Fibroblast of lung (primary cell): Measurements from ENCODE around the gene LRG1. TPM values are rescaled to one million over a fixed set of nuclear protein-coding genes. Genes with fewer than 3 reads are reported as not detected.

Source experiments
- DNase-seq, 2 donors: peaks; one replicate each; pipeline versions ENCODE4 v3.0.0 to v3.0.0-alpha.2; 2010; ENCODE audit warnings: low read depth in 2 of 2
- H2AFZ ChIP-seq: 2 replicates; pipeline ENCODE4 v1.5.1; 2012; ENCODE audit warnings: low read length, control low read depth, inconsistent platforms
- H3K27ac ChIP-seq: 2 replicates; pipeline ENCODE4 v1.5.1; 2011; ENCODE audit warnings: low read length, control low read depth; ENCODE audit not compliant: insufficient read depth
- H3K27me3 ChIP-seq: 2 replicates; pipeline ENCODE4 v1.5.1; 2011; ENCODE audit warnings: mild to moderate bottlenecking, low read length; ENCODE audit not compliant: control insufficient read depth, insufficient read depth
- H3K36me3 ChIP-seq: 2 replicates; pipeline ENCODE4 v1.5.1; 2011; ENCODE audit warnings: low read length; ENCODE audit not compliant: control insufficient read depth, insufficient read depth
- H3K4me1 ChIP-seq: 2 replicates; pipeline ENCODE4 v1.5.1; 2011; ENCODE audit warnings: low read length; ENCODE audit not compliant: control insufficient read depth, insufficient read depth; ENCODE audit errors: extremely low read depth
- H3K4me2 ChIP-seq: 2 replicates; pipeline ENCODE4 v1.5.1; 2011; ENCODE audit warnings: low read length, control low read depth; ENCODE audit not compliant: insufficient read depth; ENCODE audit errors: extremely low read depth
- H3K4me3 ChIP-seq, 4 experiments: fragments of 200-600 bp in 1 of 4; sonication (generic) in 1 of 4; replicated peaks in 1 of 4; 2 replicates each; pipeline ENCODE4 v1.5.1; 2011 to 2016; ENCODE audit warnings: low read length in 4 of 4, low read depth in 3 of 4, mild to moderate bottlenecking in 3 of 4, control low read depth in 2 of 4, inconsistent platforms in 1 of 4, mixed read lengths in 1 of 4; ENCODE audit not compliant: insufficient read depth in 1 of 4; ENCODE audit errors: control extremely low read depth in 1 of 4
- H3K79me2 ChIP-seq: 2 replicates; pipeline ENCODE4 v1.5.1; 2012; ENCODE audit warnings: mild to moderate bottlenecking, low read length, inconsistent platforms; ENCODE audit not compliant: control insufficient read depth, insufficient read depth
- H3K9ac ChIP-seq: 2 replicates; pipeline ENCODE4 v1.5.1; 2011; ENCODE audit warnings: mild to moderate bottlenecking, low read length, control low read depth; ENCODE audit not compliant: insufficient read depth
- H3K9me3 ChIP-seq: 2 replicates; pipeline ENCODE4 v1.5.1; 2012; ENCODE audit warnings: low read depth, low read length; ENCODE audit not compliant: control insufficient read depth, insufficient read depth
- H4K20me1 ChIP-seq: 2 replicates; pipeline ENCODE4 v1.5.1; 2011; ENCODE audit warnings: low read length; ENCODE audit not compliant: control insufficient read depth, insufficient read depth; ENCODE audit errors: extremely low read depth
- EZH2 ChIP-seq: IDR thresholded peaks from 2 replicates; pipeline ENCODE4 v1.5.1; 2012; ENCODE audit warnings: low read length, control low read depth, mild to moderate bottlenecking; ENCODE audit errors: missing control alignments
- polyA plus RNA-seq, 2 donors: library from polyadenylated mRNA; depleted of rRNA in 1 of 2; stranded (reverse) in 1 of 2; unstranded in 1 of 2; fragments of >200 nt; gene quantifications; 2 replicates each; pipeline ENCODE4 v1.2.1, GENCODE V29; 2011 to 2012; ENCODE audit warnings: missing spikeins in 1 of 2
- total RNA-seq: library from RNA; depleted of rRNA; stranded (reverse); fragments of >200 nt; gene quantifications from 2 replicates; pipeline ENCODE4 v1.2.1, GENCODE V29; 2014
- TF ChIP-seq, protein P1 (sequence below), 2 donors: IDR thresholded peaks in 1 of 2; conservative IDR thresholded peaks in 1 of 2; 1 replicate in 1 of 2; 2 replicates in 1 of 2; pipeline ENCODE4 v1.5.1; 2011 to 2012; ENCODE audit warnings: low read length in 2 of 2, control low read depth in 1 of 2, inconsistent platforms in 1 of 2, low read depth in 1 of 2, mild to moderate bottlenecking in 1 of 2

The LRG1 gene
- total and polyA plus RNA-seq, 2 donors (not counting 1 experiment from before 2014, with no cell fraction given): 0.10 TPM; not detected in 1

DNA sequence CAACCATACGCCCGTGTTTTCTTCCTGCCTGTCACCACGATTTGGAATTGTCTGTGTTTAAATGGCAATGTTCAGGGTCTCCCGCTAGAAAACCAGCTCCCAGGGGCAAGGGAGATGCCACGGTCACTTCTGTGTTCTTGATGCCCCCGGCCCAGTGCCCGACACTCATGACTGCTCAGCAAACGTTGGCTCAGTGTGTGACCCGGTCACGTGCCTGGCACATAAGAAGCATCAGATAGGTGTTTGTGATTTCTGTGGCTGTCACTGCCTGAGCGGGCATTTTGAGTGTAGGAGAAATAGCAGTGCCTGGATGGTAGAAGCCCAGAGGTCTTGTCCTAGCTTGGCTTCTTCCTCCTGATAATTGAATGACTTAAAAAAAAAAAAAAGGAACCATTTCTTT is 52.3 kb downstream of the LRG1 start:
- Histone ChIP-seq H4K20me1 (no peaks in the 10 kb centered on the region), H3K9ac (no peak overlapping the region), H3K36me3 (peaks cover 26% of the 10 kb centered on the region), H3K9me3 (no peaks in the 10 kb centered on the region), H3K4me2 (no peak overlapping the region), H3K27me3 (no peaks in the 10 kb centered on the region), H2AFZ (no peak overlapping the region), H3K4me1 (no peaks in the 10 kb centered on the region), H3K79me2 (no peaks in the 10 kb centered on the region), H3K27ac (no peak overlapping the region), H3K4me3 (no peak overlapping the region)
- DNase-seq: no peak
- TF ChIP-seq, protein P1, sequence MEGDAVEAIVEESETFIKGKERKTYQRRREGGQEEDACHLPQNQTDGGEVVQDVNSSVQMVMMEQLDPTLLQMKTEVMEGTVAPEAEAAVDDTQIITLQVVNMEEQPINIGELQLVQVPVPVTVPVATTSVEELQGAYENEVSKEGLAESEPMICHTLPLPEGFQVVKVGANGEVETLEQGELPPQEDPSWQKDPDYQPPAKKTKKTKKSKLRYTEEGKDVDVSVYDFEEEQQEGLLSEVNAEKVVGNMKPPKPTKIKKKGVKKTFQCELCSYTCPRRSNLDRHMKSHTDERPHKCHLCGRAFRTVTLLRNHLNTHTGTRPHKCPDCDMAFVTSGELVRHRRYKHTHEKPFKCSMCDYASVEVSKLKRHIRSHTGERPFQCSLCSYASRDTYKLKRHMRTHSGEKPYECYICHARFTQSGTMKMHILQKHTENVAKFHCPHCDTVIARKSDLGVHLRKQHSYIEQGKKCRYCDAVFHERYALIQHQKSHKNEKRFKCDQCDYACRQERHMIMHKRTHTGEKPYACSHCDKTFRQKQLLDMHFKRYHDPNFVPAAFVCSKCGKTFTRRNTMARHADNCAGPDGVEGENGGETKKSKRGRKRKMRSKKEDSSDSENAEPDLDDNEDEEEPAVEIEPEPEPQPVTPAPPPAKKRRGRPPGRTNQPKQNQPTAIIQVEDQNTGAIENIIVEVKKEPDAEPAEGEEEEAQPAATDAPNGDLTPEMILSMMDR (conservative IDR thresholded peaks at IDR 0.05 in 1 of 2, IDR thresholded peaks at IDR 0.05 in 1 of 2; ENCODE audit: low read depth in 1 of 2, low read length in 2 of 2): no peak
- TF ChIP-seq EZH2: no peak

Other genes starting within 250 kb of the LRG1 start
- gene TMIGD2, start 237.6 kb downstream of the LRG1 start, total RNA-seq: not detected in 2 replicates
- gene TMIGD2, start 237.6 kb downstream of the LRG1 start, polyA plus RNA-seq: not detected in 2 replicates
- gene FSD1, start 235.4 kb downstream of the LRG1 start, total RNA-seq: 8.7 and 10.1 TPM in 2 replicates
- gene FSD1, start 235.4 kb downstream of the LRG1 start, polyA plus RNA-seq: 4.6 and 7.1 TPM in 2 replicates
- gene STAP2, start 201.2 kb downstream of the LRG1 start, total RNA-seq: 4.4 and 4.8 TPM in 2 replicates
- gene STAP2, start 201.2 kb downstream of the LRG1 start, polyA plus RNA-seq: 1.7 and 2.2 TPM in 2 replicates
- gene MPND, start 196.5 kb downstream of the LRG1 start, total RNA-seq: 6.4 and 7.1 TPM in 2 replicates
- 2.7 and 3.8 TPM in 2 replicates for gene MPND, start 196.5 kb downstream of the LRG1 start, polyA plus RNA-seq
- gene SH3GL1, start 139.5 kb downstream of the LRG1 start, total RNA-seq: 20.3 and 23.9 TPM in 2 replicates
- gene SH3GL1, start 139.5 kb downstream of the LRG1 start, polyA plus RNA-seq: 44.9 and 58.7 TPM in 2 replicates
- 3.9 and 5.9 TPM in 2 replicates for gene CHAF1A, start 137.4 kb downstream of the LRG1 start, total RNA-seq
- gene CHAF1A, start 137.4 kb downstream of the LRG1 start, polyA plus RNA-seq: 5.9 and 15.4 TPM in 2 replicates
- gene UBXN6, start 82.2 kb downstream of the LRG1 start, total RNA-seq: 98.9 and 114 TPM in 2 replicates
- 49.1 and 53.3 TPM in 2 replicates for gene UBXN6, start 82.2 kb downstream of the LRG1 start, polyA plus RNA-seq
- gene HDGFL2, start 67.7 kb downstream of the LRG1 start, total RNA-seq: 47.8 and 51.2 TPM in 2 replicates
- 19.5 and 23.6 TPM in 2 replicates for gene HDGFL2, start 67.7 kb downstream of the LRG1 start, polyA plus RNA-seq
- gene PLIN4, start 21.6 kb downstream of the LRG1 start, total RNA-seq: 2.6 and 5.3 TPM in 2 replicates
- gene PLIN4, start 21.6 kb downstream of the LRG1 start, polyA plus RNA-seq: 0.05 and 0.07 TPM in 2 replicates
- not detected in 2 replicates for gene PLIN5, start 4.8 kb downstream of the LRG1 start, total RNA-seq
- gene PLIN5, start 4.8 kb downstream of the LRG1 start, polyA plus RNA-seq: not detected in 2 replicates
- gene SEMA6B, start 19.6 kb upstream of the LRG1 start, total RNA-seq: under 0.01 TPM in 2 replicates
- gene SEMA6B, start 19.6 kb upstream of the LRG1 start, polyA plus RNA-seq: 0.07 and 0.31 TPM in 2 replicates
- 1.5 and 4.0 TPM in 2 replicates for gene TNFAIP8L1, start 99.5 kb upstream of the LRG1 start, total RNA-seq
- gene TNFAIP8L1, start 99.5 kb upstream of the LRG1 start, polyA plus RNA-seq: 2.3 and 3.0 TPM in 2 replicates
- 140 and 181 TPM in 2 replicates for gene MYDGF, start 130.3 kb upstream of the LRG1 start, total RNA-seq
- gene MYDGF, start 130.3 kb upstream of the LRG1 start, polyA plus RNA-seq: 167 and 190 TPM in 2 replicates
- gene DPP9, start 183.8 kb upstream of the LRG1 start, total RNA-seq: 14.4 and 27.1 TPM in 2 replicates
- gene DPP9, start 183.8 kb upstream of the LRG1 start, polyA plus RNA-seq: 3.6 and 8.2 TPM in 2 replicates